GM12878 (cell line): ENCODE measurements around the gene LPCAT3. TPM values are rescaled to one million over a fixed set of nuclear protein-coding genes. Genes with fewer than 3 reads are reported as not detected.

Source experiments
- ETV6 ChIP-seq, 2 experiments: fragments of 450-650 bp in 1 of 2; IDR thresholded peaks in 1 of 2; conservative IDR thresholded peaks in 1 of 2; 2 replicates each; pipeline ENCODE4 v1.6.1; 2014; ENCODE audit warnings: antibody characterized with exemption in 1 of 2, borderline replicate concordance in 1 of 2, low read depth in 1 of 2, mild to moderate bottlenecking in 1 of 2, moderate library complexity in 1 of 2
- MXI1 ChIP-seq: fragments of 150-350 bp; IDR thresholded peaks from 2 replicates; pipeline ENCODE4 v1.6.1; 2011; ENCODE audit warnings: low read depth, mild to moderate bottlenecking, inconsistent platforms, low read length, improper control_type of control experiment
- TBL1XR1 ChIP-seq: IDR thresholded peaks from 2 replicates; pipeline ENCODE4 v1.6.1; 2012; ENCODE audit warnings: low read depth, low read length, improper control_type of control experiment
- polyA plus RNA-seq, 11 experiments: library from polyadenylated mRNA; depleted of rRNA in 4 of 11; unstranded in 6 of 11; stranded (reverse) in 5 of 11; fragments of >200 nt; fragmentation: Nextera tagmentation in 4 of 11; fragmentation: Illumina TruSeq in 1 of 11; extraction: Ambion mirVana in 4 of 11; extraction: Trizol in 1 of 11; gene quantifications; 1 replicate in 1 of 11; 2 replicates in 10 of 11; pipeline versions ENCODE4 v1.2.1 to v1.2.3, GENCODE V29; 2011 to 2016; ENCODE audit warnings: inconsistent platforms in 2 of 11, missing spikeins in 2 of 11, low read depth in 1 of 11
- total RNA-seq, 4 experiments: library from RNA; depleted of rRNA in 3 of 4; stranded (reverse); fragments of >200 nt in 3 of 4; fragmentation: Illumina TruSeq in 1 of 4; extraction: Trizol in 1 of 4; gene quantifications; 2 replicates each; pipeline versions ENCODE4 v1.2.1 to v1.2.3, GENCODE V29; 2013 to 2021
- TF ChIP-seq, protein P1 (sequence below): fragments of 450-650 bp; formaldehyde crosslinking; IDR thresholded peaks from 2 replicates; pipeline ENCODE4 v1.4.0; 2022; ENCODE audit warnings: mild to moderate bottlenecking, moderate library complexity
- TF ChIP-seq, protein P2 (sequence below): IDR thresholded peaks from 2 replicates; pipeline ENCODE4 v1.6.1; 2011; ENCODE audit warnings: low read depth, mild to moderate bottlenecking, low read length, moderate library complexity, borderline replicate concordance; ENCODE audit errors: extremely low read depth
- TF ChIP-seq, protein P3 (sequence below): IDR thresholded peaks from 2 replicates; pipeline ENCODE4 v1.6.1; 2011; ENCODE audit warnings: borderline replicate concordance, low read depth, mild to moderate bottlenecking, moderate library complexity, mixed read lengths, low read length; ENCODE audit not compliant: insufficient read depth; ENCODE audit errors: extremely low read length

The LPCAT3 gene
- total and polyA plus RNA-seq, 10 of the 15 experiments (the other 5 are each of a cell fraction or from before 2014, with no cell fraction given), result 2.6 to 48.3 (median 23.0) TPM

DNA sequence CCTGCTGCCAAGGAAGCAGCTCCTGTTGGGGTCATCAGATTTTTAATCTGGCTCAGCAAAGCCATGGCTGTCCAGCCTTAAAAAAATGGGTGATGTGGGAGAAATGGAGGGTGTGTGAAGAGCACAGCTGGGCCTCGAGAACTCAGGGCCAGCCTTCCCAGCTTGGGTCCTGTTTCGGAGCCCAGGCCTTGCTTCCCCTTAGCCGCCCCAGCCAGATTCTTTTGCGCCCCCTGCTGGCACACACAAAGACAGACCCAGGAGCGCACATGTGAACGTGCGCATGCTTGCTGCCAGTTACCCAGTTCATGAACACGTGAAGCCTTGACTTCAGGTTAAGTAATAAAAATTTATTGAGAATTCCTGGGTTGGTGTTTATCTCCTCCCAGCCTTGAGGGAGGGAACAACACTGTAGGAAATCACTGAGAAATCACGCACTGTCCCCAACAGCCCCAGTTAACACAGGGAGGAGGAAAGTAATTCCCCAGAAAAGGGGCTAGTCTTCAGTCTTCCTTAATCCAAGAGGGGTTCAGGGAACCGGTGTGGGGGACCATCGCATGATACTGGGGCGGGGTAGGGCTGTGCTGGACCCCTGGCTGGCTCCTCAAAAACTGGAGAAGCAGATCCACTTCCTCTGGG, 53.1 kb downstream of the LPCAT3 start (continued):
- TF ChIP-seq, protein P1, sequence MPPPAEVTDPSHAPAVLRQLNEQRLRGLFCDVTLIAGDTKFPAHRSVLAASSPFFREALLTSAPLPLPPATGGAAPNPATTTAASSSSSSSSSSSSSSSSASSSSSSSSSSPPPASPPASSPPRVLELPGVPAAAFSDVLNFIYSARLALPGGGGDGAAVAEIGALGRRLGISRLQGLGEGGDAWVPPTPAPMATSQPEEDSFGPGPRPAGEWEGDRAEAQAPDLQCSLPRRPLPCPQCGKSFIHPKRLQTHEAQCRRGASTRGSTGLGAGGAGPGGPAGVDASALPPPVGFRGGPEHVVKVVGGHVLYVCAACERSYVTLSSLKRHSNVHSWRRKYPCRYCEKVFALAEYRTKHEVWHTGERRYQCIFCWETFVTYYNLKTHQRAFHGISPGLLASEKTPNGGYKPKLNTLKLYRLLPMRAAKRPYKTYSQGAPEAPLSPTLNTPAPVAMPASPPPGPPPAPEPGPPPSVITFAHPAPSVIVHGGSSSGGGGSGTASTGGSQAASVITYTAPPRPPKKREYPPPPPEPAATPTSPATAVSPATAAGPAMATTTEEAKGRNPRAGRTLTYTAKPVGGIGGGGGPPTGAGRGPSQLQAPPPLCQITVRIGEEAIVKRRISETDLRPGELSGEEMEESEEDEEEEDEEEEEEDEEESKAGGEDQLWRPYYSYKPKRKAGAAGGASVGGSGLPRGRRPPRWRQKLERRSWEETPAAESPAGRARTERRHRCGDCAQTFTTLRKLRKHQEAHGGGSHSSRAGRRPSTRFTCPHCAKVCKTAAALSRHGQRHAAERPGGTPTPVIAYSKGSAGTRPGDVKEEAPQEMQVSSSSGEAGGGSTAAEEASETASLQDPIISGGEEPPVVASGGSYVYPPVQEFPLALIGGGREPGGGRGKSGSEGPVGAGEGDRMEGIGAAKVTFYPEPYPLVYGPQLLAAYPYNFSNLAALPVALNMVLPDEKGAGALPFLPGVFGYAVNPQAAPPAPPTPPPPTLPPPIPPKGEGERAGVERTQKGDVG, result no peak
- TF ChIP-seq ETV6 (conservative IDR thresholded peaks at IDR 0.05 in 1 of 2, IDR thresholded peaks at IDR 0.05 in 1 of 2; ENCODE audit: borderline replicate concordance in 1 of 2, low read depth in 1 of 2) (no peak), MXI1 (peak; percentile 88), TBL1XR1 (no peak)
- TF ChIP-seq, protein P2, sequence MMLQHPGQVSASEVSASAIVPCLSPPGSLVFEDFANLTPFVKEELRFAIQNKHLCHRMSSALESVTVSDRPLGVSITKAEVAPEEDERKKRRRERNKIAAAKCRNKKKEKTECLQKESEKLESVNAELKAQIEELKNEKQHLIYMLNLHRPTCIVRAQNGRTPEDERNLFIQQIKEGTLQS, result peak; percentile 61; the same call in 1 of the 2 replicates
- TF ChIP-seq, protein P3, sequence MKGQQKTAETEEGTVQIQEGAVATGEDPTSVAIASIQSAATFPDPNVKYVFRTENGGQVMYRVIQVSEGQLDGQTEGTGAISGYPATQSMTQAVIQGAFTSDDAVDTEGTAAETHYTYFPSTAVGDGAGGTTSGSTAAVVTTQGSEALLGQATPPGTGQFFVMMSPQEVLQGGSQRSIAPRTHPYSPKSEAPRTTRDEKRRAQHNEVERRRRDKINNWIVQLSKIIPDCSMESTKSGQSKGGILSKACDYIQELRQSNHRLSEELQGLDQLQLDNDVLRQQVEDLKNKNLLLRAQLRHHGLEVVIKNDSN, result peak; percentile 32
